ENCODE data around the gene TPST1.

DNA sequence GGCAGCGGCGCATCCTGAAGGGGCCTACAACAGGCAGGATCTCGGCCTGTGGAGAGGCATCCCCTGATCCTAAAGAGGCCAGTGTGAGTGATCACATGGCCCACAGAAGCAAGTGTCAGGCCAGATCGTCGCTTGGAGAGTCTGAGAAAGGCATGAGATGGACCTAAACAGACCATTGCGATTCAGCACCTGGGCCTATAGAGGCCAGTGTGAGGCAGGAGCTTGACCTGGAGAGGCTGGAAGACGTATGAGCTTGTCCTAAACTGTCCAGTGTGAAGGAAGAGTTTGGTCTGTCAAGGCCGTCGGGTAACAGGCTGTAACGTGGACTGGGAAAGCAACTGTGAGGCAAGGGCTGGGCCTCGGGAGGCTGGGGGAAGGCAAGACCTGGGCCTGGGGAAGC is 172.6 kb downstream of the TPST1 start:
- TF ChIP-seq JUND (IDR thresholded peaks at IDR 0.05; ENCODE audit: low read length) (no peak), KDM1A (IDR thresholded peaks at IDR 0.05; ENCODE audit: borderline replicate concordance, low read length) (no peak), POLR2A (IDR thresholded peaks at IDR 0.05; ENCODE audit: control extremely low read depth in 1 of 2, low read depth in 2 of 2, low read length in 2 of 2) (no peak), SUZ12 (IDR thresholded peaks at IDR 0.05; ENCODE audit: low read length) (no peak), HDAC6 (IDR thresholded peaks at IDR 0.05; ENCODE audit: low read depth, low read length) (no peak), KDM5A (IDR thresholded peaks at IDR 0.05; ENCODE audit: low read length) (no peak), EGR1 (IDR thresholded peaks at IDR 0.05; ENCODE audit: borderline replicate concordance, low read depth, low read length) (no peak), RFX5 (IDR thresholded peaks at IDR 0.05; ENCODE audit: borderline replicate concordance, low read depth, low read length) (no peak), RNF2 (IDR thresholded peaks at IDR 0.05; ENCODE audit: borderline replicate concordance, low read depth, low read length, missing control alignments, poor library complexity, severe bottlenecking) (no peak)
- TF ChIP-seq, protein P1, sequence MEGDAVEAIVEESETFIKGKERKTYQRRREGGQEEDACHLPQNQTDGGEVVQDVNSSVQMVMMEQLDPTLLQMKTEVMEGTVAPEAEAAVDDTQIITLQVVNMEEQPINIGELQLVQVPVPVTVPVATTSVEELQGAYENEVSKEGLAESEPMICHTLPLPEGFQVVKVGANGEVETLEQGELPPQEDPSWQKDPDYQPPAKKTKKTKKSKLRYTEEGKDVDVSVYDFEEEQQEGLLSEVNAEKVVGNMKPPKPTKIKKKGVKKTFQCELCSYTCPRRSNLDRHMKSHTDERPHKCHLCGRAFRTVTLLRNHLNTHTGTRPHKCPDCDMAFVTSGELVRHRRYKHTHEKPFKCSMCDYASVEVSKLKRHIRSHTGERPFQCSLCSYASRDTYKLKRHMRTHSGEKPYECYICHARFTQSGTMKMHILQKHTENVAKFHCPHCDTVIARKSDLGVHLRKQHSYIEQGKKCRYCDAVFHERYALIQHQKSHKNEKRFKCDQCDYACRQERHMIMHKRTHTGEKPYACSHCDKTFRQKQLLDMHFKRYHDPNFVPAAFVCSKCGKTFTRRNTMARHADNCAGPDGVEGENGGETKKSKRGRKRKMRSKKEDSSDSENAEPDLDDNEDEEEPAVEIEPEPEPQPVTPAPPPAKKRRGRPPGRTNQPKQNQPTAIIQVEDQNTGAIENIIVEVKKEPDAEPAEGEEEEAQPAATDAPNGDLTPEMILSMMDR (IDR thresholded peaks at IDR 0.05; ENCODE audit: control extremely low read depth in 1 of 3, insufficient read depth in 1 of 3, low read depth in 1 of 3, low read length in 3 of 3), result no peak

Data from H1 (cell line).